Measurements from ENCODE around the gene CDH26. TPM values are rescaled to one million over a fixed set of nuclear protein-coding genes. Genes with fewer than 3 reads are reported as not detected.
A peak's percentile ranks its signal among the peaks of the same experiment; 100 is the strongest.
"Not testable (repeated sequence)": the region's sequence is repeated elsewhere in the genome, so short reads cannot be mapped to it uniquely, and the experiment has no call there.

CDH26 gene
- total RNA-seq, 1 donor from 2014 or later: 0.30 TPM

DNA sequence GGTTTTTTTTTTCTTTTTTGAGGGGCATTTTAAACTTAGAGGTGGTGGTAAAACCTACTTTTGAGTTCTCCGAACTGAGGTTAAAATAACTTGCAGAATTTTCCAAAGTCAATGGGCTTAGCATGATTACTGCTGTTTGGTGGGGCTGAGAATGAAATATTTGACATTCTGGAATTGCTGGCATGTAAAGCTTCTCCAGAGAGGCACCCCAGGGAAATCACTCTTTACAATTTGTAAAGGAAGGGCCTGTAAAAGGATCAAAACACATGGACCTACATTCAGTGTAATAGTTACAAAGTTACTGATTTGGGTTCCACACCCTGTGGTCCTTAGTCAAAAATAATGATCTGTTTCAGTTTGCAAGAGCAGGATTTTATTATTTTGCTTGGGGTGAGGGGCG, 12.5 kb upstream of the CDH26 start:
- intact Hi-C loops (cut with micrococcal nuclease): loop anchor here (10.0 kb wide), 1 partner anchor 319 kb away; no protein-coding TSS in a partner anchor
- peaks cover 33% of the 10 kb centered on the region for H3K36me3 Mint-ChIP-seq (ENCODE audit: low read depth)

DNA sequence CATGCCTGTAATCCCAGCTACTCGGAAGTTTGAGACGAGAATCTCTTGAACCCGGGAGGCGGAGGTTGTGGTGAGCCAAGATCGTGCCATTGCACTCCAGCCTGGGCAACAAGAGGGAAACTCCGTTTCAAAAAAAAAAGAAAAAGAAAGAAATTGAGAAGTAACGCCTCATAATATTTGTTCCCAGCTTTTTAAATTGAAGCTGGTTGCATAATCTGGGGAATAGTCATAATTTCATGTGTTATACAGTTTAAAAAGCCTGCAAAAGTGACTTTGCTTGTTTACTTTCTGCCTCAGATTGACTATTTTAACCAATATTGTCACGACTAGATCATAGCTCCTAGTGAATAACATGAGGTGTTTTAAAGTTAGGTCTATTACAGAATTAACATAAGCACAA, 10.8 kb upstream of the CDH26 start:
- H3K4me3 Mint-ChIP-seq (ENCODE audit: low read depth): no peak overlapping the region
- H3K9me3 Mint-ChIP-seq: no peaks in the 10 kb centered on the region
- intact Hi-C loops (cut with micrococcal nuclease): loop anchor here (10.0 kb wide), 1 partner anchor 317 kb away; no protein-coding TSS in a partner anchor
- DNase-seq (ENCODE audit: low spot score): no peak
- peaks cover 14% of the 10 kb centered on the region for H3K4me1 Mint-ChIP-seq (ENCODE audit: low read depth)
- H3K27me3 Mint-ChIP-seq (ENCODE audit: low read depth): no peaks in the 10 kb centered on the region
- H3K36me3 Mint-ChIP-seq (ENCODE audit: low read depth): peaks cover 26% of the 10 kb centered on the region
- no peak overlapping the region for H3K27ac Mint-ChIP-seq

More for the DNA sequence above, 12.5 kb upstream of the CDH26 start:
- no peak overlapping the region for H3K27ac Mint-ChIP-seq
- DNase-seq (ENCODE audit: low spot score): no peak
- peaks cover 26% of the 10 kb centered on the region for H3K4me1 Mint-ChIP-seq (ENCODE audit: low read depth)
- H3K27me3 Mint-ChIP-seq (ENCODE audit: low read depth): no peaks in the 10 kb centered on the region
- no peak overlapping the region for H3K4me3 Mint-ChIP-seq (ENCODE audit: low read depth)
- H3K9me3 Mint-ChIP-seq: no peaks in the 10 kb centered on the region

DNA sequence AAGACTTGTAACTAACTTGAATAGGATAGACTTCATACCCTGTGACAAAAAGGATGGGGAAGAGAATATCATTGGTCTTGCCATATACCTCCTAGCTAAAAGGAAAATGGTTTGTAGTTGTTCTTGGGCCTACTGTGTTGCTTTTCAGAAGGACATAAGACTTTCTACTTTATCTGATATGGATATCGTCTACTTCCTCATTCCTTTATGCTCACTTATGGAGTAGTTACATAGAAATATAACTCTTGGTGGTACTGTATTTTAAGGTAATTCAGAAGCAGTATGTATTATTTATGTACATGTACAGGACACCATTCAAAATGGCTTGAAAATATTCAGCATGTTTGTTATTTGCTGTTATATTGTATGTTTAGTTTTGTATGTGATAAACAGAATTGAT, 10.0 kb upstream of the CDH26 start:
- Mint-ChIP-seq H3K4me1 (ENCODE audit: low read depth) (peaks cover 14% of the 10 kb centered on the region), H3K4me3 (ENCODE audit: low read depth) (no peak overlapping the region), H3K36me3 (ENCODE audit: low read depth) (peaks cover 26% of the 10 kb centered on the region), H3K27ac (no peak overlapping the region), H3K27me3 (ENCODE audit: low read depth) (no peaks in the 10 kb centered on the region), H3K9me3 (no peaks in the 10 kb centered on the region)
- intact Hi-C loops (cut with micrococcal nuclease): loop anchor here (10.0 kb wide), 1 partner anchor 317 kb away; no protein-coding TSS in a partner anchor
- no peak for DNase-seq (ENCODE audit: low spot score)

DNA sequence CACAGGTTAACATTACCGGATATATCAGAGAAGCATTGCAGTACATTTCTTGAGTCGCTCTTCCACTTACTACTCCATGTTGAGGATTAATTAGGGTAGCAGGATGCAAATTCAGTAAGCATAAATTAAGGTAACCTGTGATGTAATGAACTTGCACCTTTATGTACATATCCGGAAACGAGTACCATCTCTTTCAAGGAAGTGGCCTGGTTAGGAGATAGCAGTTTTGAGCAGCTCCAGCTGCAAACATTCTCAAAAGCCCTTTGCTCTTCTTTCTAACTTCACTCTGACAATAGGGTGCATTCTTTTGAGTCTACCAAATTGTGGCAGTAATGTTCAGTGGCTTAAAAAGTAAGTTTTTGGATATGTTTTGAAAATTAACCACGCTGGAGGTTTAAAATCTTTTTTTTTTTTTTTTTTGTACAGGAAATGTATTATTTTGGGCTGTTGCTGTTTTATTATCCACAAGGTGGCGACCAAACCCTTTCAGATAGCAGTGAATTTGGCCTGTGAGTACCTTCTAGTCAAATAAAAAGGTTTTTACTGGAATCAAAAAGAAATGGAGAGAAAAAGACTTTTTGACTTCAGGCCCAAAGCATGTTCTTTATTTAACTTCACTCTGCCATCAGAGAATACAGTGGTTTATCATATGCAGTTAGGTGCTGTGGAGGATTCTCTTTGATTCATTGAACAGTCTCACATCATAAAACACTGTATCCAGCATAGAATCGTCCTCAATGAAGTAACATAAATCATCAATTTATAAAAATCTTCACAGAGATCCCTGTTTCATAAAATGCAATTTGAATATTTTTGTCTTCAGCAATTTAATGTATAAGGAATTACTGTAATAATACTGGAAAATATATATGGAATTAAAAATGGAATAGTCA, 9.1 kb upstream of the CDH26 start:
- no peaks in the 10 kb centered on the region for H3K27me3 Mint-ChIP-seq (ENCODE audit: low read depth)
- intact Hi-C loops (cut with micrococcal nuclease): loop anchor here (10.0 kb wide), 1 partner anchor 316 kb away; no protein-coding TSS in a partner anchor
- no peaks in the 10 kb centered on the region for H3K9me3 Mint-ChIP-seq
- H3K36me3 Mint-ChIP-seq (ENCODE audit: low read depth): peaks cover 21% of the 10 kb centered on the region
- peaks cover 14% of the 10 kb centered on the region for H3K4me1 Mint-ChIP-seq (ENCODE audit: low read depth)
- H3K27ac Mint-ChIP-seq: peak overlapping the region; percentile 84
- peak overlapping the region; percentile 28 for H3K4me3 Mint-ChIP-seq (ENCODE audit: low read depth)
- DNase-seq (ENCODE audit: low spot score): no peak

DNA sequence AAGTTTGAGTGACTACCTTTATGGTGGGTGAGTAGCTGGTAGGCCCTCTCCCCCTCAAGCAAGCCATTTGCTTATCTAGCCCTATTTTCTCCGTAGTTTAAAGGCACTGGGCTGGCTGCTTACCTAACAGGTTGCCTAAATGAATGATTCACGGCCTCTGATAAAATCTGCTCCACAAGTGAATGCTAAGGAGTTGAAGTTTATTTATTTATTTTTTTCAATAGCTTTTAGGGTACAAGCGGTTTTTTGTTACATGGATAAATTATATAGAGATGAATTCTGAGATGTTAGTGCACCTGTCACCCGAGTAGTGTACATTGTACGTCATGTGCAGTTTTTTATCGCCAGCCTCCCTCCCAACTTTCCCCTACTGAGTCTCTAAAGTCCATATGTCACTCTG, 8.3 kb upstream of the CDH26 start:
- H3K4me3 Mint-ChIP-seq (ENCODE audit: low read depth): no peak overlapping the region
- peaks cover 13% of the 10 kb centered on the region for H3K36me3 Mint-ChIP-seq (ENCODE audit: low read depth)
- no peaks in the 10 kb centered on the region for H3K9me3 Mint-ChIP-seq
- DNase-seq (ENCODE audit: low spot score): no peak
- H3K4me1 Mint-ChIP-seq (ENCODE audit: low read depth): peaks cover 14% of the 10 kb centered on the region
- intact Hi-C loops (cut with micrococcal nuclease): loop anchor here (10.0 kb wide), 1 partner anchor 315 kb away; no protein-coding TSS in a partner anchor
- no peaks in the 10 kb centered on the region for H3K27me3 Mint-ChIP-seq (ENCODE audit: low read depth)
- no peak overlapping the region for H3K27ac Mint-ChIP-seq

DNA sequence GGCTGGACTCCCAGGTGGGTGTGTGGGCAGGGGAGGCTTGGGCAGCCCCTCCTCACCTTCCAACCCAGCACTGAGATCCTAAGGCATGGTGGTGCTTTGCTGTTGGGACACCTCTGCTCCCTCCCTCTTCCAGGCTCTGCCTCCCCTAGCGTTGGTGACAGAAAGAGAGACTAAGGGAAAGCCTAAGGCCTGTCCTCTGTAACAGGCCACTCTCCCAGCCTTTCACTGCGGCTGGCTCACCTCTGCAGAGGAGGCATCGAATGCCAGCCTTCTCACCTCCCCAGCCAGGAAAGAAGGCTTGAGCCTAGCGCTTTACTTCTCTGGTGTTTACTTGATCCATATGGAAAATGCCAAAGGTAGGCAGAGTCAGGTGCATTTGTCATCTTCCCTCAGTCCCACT, 3.5 kb upstream of the CDH26 start:
- H3K4me1 Mint-ChIP-seq (ENCODE audit: low read depth): peaks cover 4% of the 10 kb centered on the region
- H3K4me3 Mint-ChIP-seq (ENCODE audit: low read depth): no peak overlapping the region
- DNase-seq (ENCODE audit: low spot score): no peak
- H3K27ac Mint-ChIP-seq: no peak overlapping the region
- no peaks in the 10 kb centered on the region for H3K27me3 Mint-ChIP-seq (ENCODE audit: low read depth)
- no peaks in the 10 kb centered on the region for H3K9me3 Mint-ChIP-seq
- intact Hi-C loops (cut with micrococcal nuclease): no loop called here
- no peaks in the 10 kb centered on the region for H3K36me3 Mint-ChIP-seq (ENCODE audit: low read depth)

DNA sequence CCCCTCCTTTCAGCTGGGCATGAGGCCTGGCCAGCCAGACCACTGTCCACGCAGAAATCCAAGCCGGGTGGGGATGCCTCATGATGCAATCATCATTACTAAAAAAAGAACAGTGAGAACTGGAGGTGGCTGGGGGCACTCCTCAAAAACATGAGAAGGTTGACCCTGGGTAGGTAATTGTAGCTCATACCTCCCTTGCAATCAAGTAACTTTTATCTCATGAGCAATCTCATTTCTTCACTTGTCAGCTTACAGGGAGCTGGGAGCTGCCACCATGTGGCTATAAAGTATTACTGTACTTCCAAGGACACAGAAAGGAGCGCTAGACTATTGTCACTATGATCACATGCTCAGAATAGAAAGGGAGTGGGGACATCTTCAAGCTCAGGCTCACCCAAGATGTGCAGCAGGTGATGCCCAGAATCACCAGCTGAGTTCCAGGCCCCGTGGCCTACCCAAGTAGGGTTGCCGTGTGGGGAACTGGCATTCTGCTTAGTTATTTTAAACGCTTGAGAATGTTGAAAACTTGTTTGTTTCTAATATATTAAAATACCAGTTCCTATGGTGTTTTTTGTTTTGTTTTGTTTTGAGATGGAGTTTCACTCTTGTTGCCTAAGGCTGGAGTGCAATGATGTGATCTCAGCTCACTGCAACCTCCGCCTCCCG, 3.0 kb upstream of the CDH26 start:
- Mint-ChIP-seq H3K4me1 (ENCODE audit: low read depth) (peaks cover 4% of the 10 kb centered on the region), H3K27ac (no peak overlapping the region), H3K4me3 (ENCODE audit: low read depth) (no peak overlapping the region), H3K36me3 (ENCODE audit: low read depth) (no peaks in the 10 kb centered on the region), H3K27me3 (ENCODE audit: low read depth) (no peaks in the 10 kb centered on the region), H3K9me3 (no peaks in the 10 kb centered on the region)
- DNase-seq (ENCODE audit: low spot score): no peak
- intact Hi-C loops (cut with micrococcal nuclease): no loop called here

DNA sequence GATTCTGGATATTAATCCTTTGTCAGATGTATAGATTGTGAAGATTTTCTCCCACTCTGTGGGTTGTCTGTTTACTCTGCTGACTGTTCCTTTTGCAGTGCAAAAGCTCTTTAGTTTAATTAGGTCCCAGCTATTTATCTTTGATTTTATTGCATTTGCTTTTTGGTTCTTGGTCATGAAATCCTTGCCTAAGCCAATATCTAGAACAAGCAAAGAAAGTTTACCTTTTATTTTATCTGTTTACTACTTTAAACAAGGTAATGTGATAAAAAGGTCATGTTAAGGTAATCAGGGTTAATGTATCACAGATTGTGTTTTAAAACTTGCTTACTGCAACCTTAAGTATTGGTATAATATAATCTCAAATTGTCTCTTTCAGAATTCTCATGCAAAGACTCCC, 655 bp upstream of the CDH26 start:
- DNase-seq (ENCODE audit: low spot score); H3K36me3 Mint-ChIP-seq (ENCODE audit: low read depth); H3K27me3 Mint-ChIP-seq (ENCODE audit: low read depth); H3K9me3 Mint-ChIP-seq; intact Hi-C loops (cut with micrococcal nuclease); H3K4me1 Mint-ChIP-seq (ENCODE audit: low read depth); H3K4me3 Mint-ChIP-seq (ENCODE audit: low read depth); H3K27ac Mint-ChIP-seq: not testable (repeated sequence)

DNA sequence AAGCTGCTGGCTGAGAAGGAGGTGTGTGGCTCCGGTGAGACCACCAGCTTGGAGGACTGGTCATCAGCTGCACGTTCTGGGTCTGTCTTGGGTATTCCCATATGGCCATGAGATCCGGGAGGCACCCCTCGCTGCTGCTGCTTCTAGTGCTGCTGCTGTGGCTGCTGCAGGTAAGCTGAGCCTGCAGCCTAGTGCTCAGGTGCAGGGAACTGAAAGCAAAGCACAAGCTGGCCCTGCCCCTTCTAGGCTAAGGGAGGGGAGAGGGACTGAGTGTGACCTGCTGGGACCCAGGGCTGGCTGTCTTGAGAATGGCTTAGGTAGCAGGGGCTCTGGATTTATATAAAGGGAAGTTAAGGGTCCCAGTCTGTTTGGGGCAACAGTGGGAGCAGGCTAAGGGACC, 403 bp downstream of the CDH26 start:
- H3K36me3 Mint-ChIP-seq (ENCODE audit: low read depth): no peaks in the 10 kb centered on the region
- DNase-seq (ENCODE audit: low spot score): no peak
- no peak overlapping the region for H3K27ac Mint-ChIP-seq
- no peaks in the 10 kb centered on the region for H3K27me3 Mint-ChIP-seq (ENCODE audit: low read depth)
- no peaks in the 10 kb centered on the region for H3K9me3 Mint-ChIP-seq
- peaks cover 4% of the 10 kb centered on the region for H3K4me1 Mint-ChIP-seq (ENCODE audit: low read depth)
- intact Hi-C loops (cut with micrococcal nuclease): no loop called here
- no peak overlapping the region for H3K4me3 Mint-ChIP-seq (ENCODE audit: low read depth)

DNA sequence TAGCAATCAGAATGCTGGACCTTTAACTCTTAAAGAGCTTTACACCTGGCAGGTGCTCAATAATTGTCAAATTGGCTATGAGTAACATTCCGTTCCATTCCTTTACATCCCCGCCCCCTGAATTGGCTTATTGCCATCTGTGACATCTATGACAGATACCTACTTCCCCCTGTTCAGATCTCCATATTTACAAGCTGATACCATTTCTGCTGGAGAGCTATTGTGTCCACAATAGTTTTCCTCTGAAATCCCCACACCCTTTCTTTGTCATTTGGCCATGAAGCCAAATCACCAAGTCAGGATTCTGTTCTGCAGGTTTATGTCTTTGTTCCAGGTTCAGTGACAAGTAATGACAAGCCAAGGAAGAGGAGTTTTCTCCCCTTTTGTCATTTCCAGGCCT, 3.2 kb downstream of the CDH26 start:
- DNase-seq (ENCODE audit: low spot score): no peak
- Mint-ChIP-seq H3K27me3 (ENCODE audit: low read depth) (no peaks in the 10 kb centered on the region), H3K27ac (no peak overlapping the region), H3K4me1 (ENCODE audit: low read depth) (no peaks in the 10 kb centered on the region), H3K4me3 (ENCODE audit: low read depth) (no peak overlapping the region), H3K36me3 (ENCODE audit: low read depth) (no peaks in the 10 kb centered on the region), H3K9me3 (no peaks in the 10 kb centered on the region)
- intact Hi-C loops (cut with micrococcal nuclease): no loop called here

DNA sequence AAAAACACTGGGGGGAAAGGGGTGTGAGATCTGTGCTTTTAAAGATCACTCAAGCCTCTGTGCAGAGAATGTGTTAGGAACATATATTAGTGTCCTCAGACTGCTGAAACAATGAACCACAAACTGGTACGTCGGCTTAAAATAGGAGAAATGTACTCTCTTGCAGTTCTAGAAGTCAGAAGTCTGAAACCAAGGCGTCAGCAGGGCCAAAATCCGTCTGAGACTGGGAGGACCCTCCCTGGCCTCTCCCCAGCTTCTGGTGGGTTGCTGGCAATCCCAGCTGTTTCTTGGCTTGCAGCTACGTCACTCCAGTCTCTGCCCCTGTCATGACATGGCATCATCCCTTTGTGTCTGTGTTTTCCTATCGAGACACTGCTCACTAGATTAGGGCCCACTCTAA, 3.9 kb downstream of the CDH26 start:
- Mint-ChIP-seq H3K36me3 (ENCODE audit: low read depth) (no peaks in the 10 kb centered on the region), H3K9me3 (no peaks in the 10 kb centered on the region), H3K27ac (no peak overlapping the region), H3K27me3 (ENCODE audit: low read depth) (no peaks in the 10 kb centered on the region), H3K4me3 (ENCODE audit: low read depth) (no peak overlapping the region), H3K4me1 (ENCODE audit: low read depth) (no peaks in the 10 kb centered on the region)
- intact Hi-C loops (cut with micrococcal nuclease): no loop called here
- DNase-seq (ENCODE audit: low spot score): no peak

DNA sequence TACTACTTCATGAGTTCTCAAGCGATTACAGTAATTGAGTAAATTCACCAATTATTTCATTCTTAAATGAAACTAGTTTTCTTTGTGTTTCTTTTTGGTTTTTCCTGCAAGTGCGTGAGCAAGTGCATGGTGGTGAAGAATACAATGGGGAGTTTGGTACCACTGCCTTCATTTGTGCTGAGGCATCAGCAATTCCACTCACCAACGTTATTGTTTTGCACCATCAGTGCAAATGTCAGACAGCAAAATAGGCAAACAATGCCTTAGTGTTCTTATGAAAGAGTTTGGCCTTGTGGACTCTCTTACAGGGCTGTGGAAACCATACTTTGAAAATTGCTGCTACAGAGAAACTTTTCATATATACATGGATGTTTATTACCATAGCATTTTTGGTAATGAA, 8.2 kb downstream of the CDH26 start:
- H3K4me3 Mint-ChIP-seq (ENCODE audit: low read depth): no peak overlapping the region
- H3K27ac Mint-ChIP-seq: no peak overlapping the region
- DNase-seq (ENCODE audit: low spot score): no peak
- H3K27me3 Mint-ChIP-seq (ENCODE audit: low read depth): no peaks in the 10 kb centered on the region
- intact Hi-C loops (cut with micrococcal nuclease): no loop called here
- H3K36me3 Mint-ChIP-seq (ENCODE audit: low read depth): no peaks in the 10 kb centered on the region
- H3K9me3 Mint-ChIP-seq: no peaks in the 10 kb centered on the region
- H3K4me1 Mint-ChIP-seq (ENCODE audit: low read depth): no peaks in the 10 kb centered on the region

DNA sequence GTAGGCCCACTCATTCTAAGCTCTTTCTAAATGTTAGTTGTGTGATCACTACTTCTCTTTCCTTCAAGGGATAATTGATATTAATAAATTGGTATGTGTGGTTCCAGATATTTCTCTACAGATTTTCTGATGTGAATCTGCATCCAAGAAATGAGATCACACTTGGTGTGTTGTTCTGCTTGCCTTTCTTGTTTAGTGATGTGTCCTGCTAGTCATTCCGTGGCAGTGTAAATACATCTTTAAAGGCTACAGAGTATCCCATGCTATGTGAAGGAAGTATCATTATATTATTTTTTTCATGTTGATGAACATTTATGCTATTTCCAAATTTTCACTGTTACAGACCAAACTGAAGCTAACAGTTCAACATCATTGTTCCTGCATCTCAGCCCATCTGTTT, 13.2 kb downstream of the CDH26 start:
- Mint-ChIP-seq H3K27me3 (ENCODE audit: low read depth) (no peaks in the 10 kb centered on the region), H3K36me3 (ENCODE audit: low read depth) (no peaks in the 10 kb centered on the region), H3K4me3 (ENCODE audit: low read depth) (no peak overlapping the region), H3K27ac (no peak overlapping the region), H3K9me3 (no peaks in the 10 kb centered on the region), H3K4me1 (ENCODE audit: low read depth) (no peaks in the 10 kb centered on the region)
- intact Hi-C loops (cut with micrococcal nuclease): no loop called here
- no peak for DNase-seq (ENCODE audit: low spot score)
